WTC11 (cell line): Measurements from ENCODE around the gene TOMM40. TPM values are rescaled to one million over a fixed set of nuclear protein-coding genes. Genes with fewer than 3 reads are reported as not detected.

Source experiments
- CREB1 ChIP-seq: sonication (generic); formaldehyde crosslinking; IDR thresholded peaks from 2 replicates; pipeline ENCODE4 v1.8.0; 2023; ENCODE audit warnings: mild to moderate bottlenecking, missing genetic modification reagents
- E2F5 ChIP-seq: sonication (generic); formaldehyde crosslinking; IDR thresholded peaks from 2 replicates; pipeline ENCODE4 v1.8.1; 2022; ENCODE audit warnings: mild to moderate bottlenecking, moderate library complexity, missing genetic modification reagents
- ELF4 ChIP-seq: sonication (generic); formaldehyde crosslinking; IDR thresholded peaks from 2 replicates; pipeline ENCODE4 v1.8.1; 2022; ENCODE audit warnings: low read depth, mild to moderate bottlenecking, moderate library complexity, missing genetic modification reagents
- ESRRA ChIP-seq: sonication (generic); formaldehyde crosslinking; IDR thresholded peaks from 2 replicates; pipeline ENCODE4 v1.8.1; 2022; ENCODE audit warnings: mild to moderate bottlenecking, missing genetic modification reagents, borderline replicate concordance
- FOXK1 ChIP-seq: sonication (generic); formaldehyde crosslinking; IDR thresholded peaks from 2 replicates; pipeline ENCODE4 v1.8.0; 2022; ENCODE audit warnings: mild to moderate bottlenecking, moderate library complexity, missing genetic modification reagents
- FOXP1 ChIP-seq: sonication (generic); formaldehyde crosslinking; IDR thresholded peaks from 2 replicates; pipeline ENCODE4 v1.8.0; 2022; ENCODE audit warnings: missing genetic modification reagents, mild to moderate bottlenecking, moderate library complexity, borderline replicate concordance
- GABPB1 ChIP-seq: sonication (generic); formaldehyde crosslinking; IDR thresholded peaks from 2 replicates; pipeline ENCODE4 v1.8.1; 2023; ENCODE audit warnings: mild to moderate bottlenecking, missing genetic modification reagents
- HMGA2 ChIP-seq: fragments of 250-450 bp; sonication (Bioruptor Pico); IDR thresholded peaks from 2 replicates; pipeline ENCODE4 v1.4.0; 2021; ENCODE audit warnings: mild to moderate bottlenecking, moderate library complexity
- JAZF1 ChIP-seq: fragments of 250-450 bp; sonication (Bioruptor Pico); IDR thresholded peaks from 2 replicates; pipeline ENCODE4 v1.9.0; 2021; ENCODE audit warnings: moderate library complexity, mild to moderate bottlenecking, inconsistent platforms
- JUN ChIP-seq: sonication (generic); formaldehyde crosslinking; IDR thresholded peaks from 2 replicates; pipeline ENCODE4 v1.8.0; 2023; ENCODE audit warnings: mild to moderate bottlenecking, missing genetic modification reagents
- KAT7 ChIP-seq: sonication (generic); formaldehyde crosslinking; IDR thresholded peaks from 2 replicates; pipeline ENCODE4 v1.8.1; 2023; ENCODE audit warnings: missing genetic modification reagents, mild to moderate bottlenecking, borderline replicate concordance
- MYBL2 ChIP-seq: sonication (generic); formaldehyde crosslinking; IDR thresholded peaks from 2 replicates; pipeline ENCODE4 v1.8.1; 2023; ENCODE audit warnings: mild to moderate bottlenecking, moderate library complexity, missing genetic modification reagents
- NFE2L1 ChIP-seq: sonication (generic); formaldehyde crosslinking; IDR thresholded peaks from 2 replicates; pipeline ENCODE4 v1.8.1; 2023; ENCODE audit warnings: missing genetic modification reagents
- NFYB ChIP-seq: sonication (generic); formaldehyde crosslinking; conservative IDR thresholded peaks from 2 replicates; pipeline ENCODE4 v1.8.0; 2022; ENCODE audit warnings: low read depth, missing genetic modification reagents
- NR1H2 ChIP-seq: sonication (generic); formaldehyde crosslinking; IDR thresholded peaks from 2 replicates; pipeline ENCODE4 v1.9.0; 2021; ENCODE audit warnings: mild to moderate bottlenecking, moderate library complexity, missing genetic modification reagents
- NR3C1 ChIP-seq: sonication (generic); formaldehyde crosslinking; conservative IDR thresholded peaks from 2 replicates; pipeline ENCODE4 v1.8.1; 2023; ENCODE audit warnings: low read depth, mild to moderate bottlenecking, missing genetic modification reagents
- RORB ChIP-seq: fragments of 250-450 bp; sonication (Bioruptor Pico); IDR thresholded peaks from 2 replicates; pipeline ENCODE4 v1.9.0; 2021; ENCODE audit warnings: mild to moderate bottlenecking
- ZNF425 ChIP-seq: fragments of 250-450 bp; sonication (Bioruptor Pico); conservative IDR thresholded peaks from 2 replicates; pipeline ENCODE4 v1.9.0; 2021; ENCODE audit warnings: mild to moderate bottlenecking
- ZNF532 ChIP-seq: fragments of 250-450 bp; sonication (Bioruptor Pico); IDR thresholded peaks from 2 replicates; pipeline ENCODE4 v1.9.0; 2021; ENCODE audit warnings: mild to moderate bottlenecking, borderline replicate concordance
- total RNA-seq: library from RNA; stranded (reverse); gene quantifications from 3 replicates; pipeline ENCODE4 v1.2.3, GENCODE V29; 2021
- TF ChIP-seq, protein P1 (sequence below): fragments of 250-450 bp; sonication (Bioruptor Pico); IDR thresholded peaks from 2 replicates; pipeline ENCODE4 v2.1.2; 2022; ENCODE audit warnings: mild to moderate bottlenecking, moderate library complexity
- TF ChIP-seq, protein P2 (sequence below): sonication (generic); formaldehyde crosslinking; IDR thresholded peaks from 2 replicates; pipeline ENCODE4 v1.8.0; 2023; ENCODE audit warnings: missing genetic modification reagents
- TF ChIP-seq, protein P3 (sequence below): sonication (generic); formaldehyde crosslinking; IDR thresholded peaks from 2 replicates; pipeline ENCODE4 v1.8.1; 2023; ENCODE audit warnings: mild to moderate bottlenecking, missing genetic modification reagents, moderate library complexity

The TOMM40 gene
- total RNA-seq, 1 experiment from 2014 or later: 221 TPM

GRCh38 chr19:44891016-44891882 lies at the start of gene TOMM40 (continued):
- TF ChIP-seq NR1H2 (CRISPR knock-in tag) (no peak), ELF4 (CRISPR knock-in tag) (no peak), KAT7 (CRISPR knock-in tag) (peak; percentile 44; the same call in 1 of the 2 replicates), HMGA2 (CRISPR knock-in tag) (no peak), MYBL2 (no peak; the same call in none of the 2 replicates), RORB (CRISPR knock-in tag) (no peak), CREB1 (CRISPR knock-in tag) (no peak), NFE2L1 (no peak), FOXP1 (CRISPR knock-in tag) (peak; percentile 70), NFYB (CRISPR knock-in tag) (peak; percentile 96), JAZF1 (CRISPR knock-in tag) (no peak), ZNF532 (CRISPR knock-in tag) (no peak), JUN (CRISPR knock-in tag) (no peak), FOXK1 (CRISPR knock-in tag) (no peak; the same call in 1 of the 2 replicates), NR3C1 (CRISPR knock-in tag) (no peak), ESRRA (no peak), GABPB1 (CRISPR knock-in tag) (no peak), E2F5 (0 out of 2 replicates have a peak, but pooled peaks have one; percentile 18), ZNF425 (CRISPR knock-in tag) (no peak)
- TF ChIP-seq, protein P1, sequence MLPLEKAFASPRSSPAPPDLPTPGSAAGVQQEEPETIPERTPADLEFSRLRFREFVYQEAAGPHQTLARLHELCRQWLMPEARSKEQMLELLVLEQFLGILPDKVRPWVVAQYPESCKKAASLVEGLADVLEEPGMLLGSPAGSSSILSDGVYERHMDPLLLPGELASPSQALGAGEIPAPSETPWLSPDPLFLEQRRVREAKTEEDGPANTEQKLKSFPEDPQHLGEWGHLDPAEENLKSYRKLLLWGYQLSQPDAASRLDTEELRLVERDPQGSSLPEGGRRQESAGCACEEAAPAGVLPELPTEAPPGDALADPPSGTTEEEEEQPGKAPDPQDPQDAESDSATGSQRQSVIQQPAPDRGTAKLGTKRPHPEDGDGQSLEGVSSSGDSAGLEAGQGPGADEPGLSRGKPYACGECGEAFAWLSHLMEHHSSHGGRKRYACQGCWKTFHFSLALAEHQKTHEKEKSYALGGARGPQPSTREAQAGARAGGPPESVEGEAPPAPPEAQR (CRISPR knock-in tag): no peak
- TF ChIP-seq, protein P2, sequence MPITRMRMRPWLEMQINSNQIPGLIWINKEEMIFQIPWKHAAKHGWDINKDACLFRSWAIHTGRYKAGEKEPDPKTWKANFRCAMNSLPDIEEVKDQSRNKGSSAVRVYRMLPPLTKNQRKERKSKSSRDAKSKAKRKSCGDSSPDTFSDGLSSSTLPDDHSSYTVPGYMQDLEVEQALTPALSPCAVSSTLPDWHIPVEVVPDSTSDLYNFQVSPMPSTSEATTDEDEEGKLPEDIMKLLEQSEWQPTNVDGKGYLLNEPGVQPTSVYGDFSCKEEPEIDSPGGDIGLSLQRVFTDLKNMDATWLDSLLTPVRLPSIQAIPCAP (CRISPR knock-in tag): 0 out of 2 replicates have a peak, but pooled peaks have one; percentile 33
- TF ChIP-seq, protein P3, sequence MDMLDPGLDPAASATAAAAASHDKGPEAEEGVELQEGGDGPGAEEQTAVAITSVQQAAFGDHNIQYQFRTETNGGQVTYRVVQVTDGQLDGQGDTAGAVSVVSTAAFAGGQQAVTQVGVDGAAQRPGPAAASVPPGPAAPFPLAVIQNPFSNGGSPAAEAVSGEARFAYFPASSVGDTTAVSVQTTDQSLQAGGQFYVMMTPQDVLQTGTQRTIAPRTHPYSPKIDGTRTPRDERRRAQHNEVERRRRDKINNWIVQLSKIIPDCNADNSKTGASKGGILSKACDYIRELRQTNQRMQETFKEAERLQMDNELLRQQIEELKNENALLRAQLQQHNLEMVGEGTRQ (CRISPR knock-in tag): peak; percentile 29; the same call in 1 of the 2 replicates
